GM23248 (cell line): Measurements from ENCODE around the gene PLS3.

Source experiments
- EZH2 ChIP-seq: fragments of 200-600 bp; sonication (generic); IDR thresholded peaks from 2 replicates; pipeline ENCODE4 v1.6.1; 2018; ENCODE audit warnings: antibody characterized with exemption, mild to moderate bottlenecking; ENCODE audit not compliant: insufficient read depth, poor library complexity, severe bottlenecking
- EZH2phosphoT487 ChIP-seq: fragments of 200-600 bp; sonication (generic); IDR thresholded peaks from 2 replicates; pipeline ENCODE4 v1.6.1; 2018; ENCODE audit warnings: antibody characterized with exemption, moderate library complexity, mild to moderate bottlenecking, low read depth; ENCODE audit not compliant: insufficient read depth

GRCh38 chrX:115689931-115690330, 129.0 kb downstream of the PLS3 start:
- no peak for TF ChIP-seq EZH2
- TF ChIP-seq EZH2phosphoT487 = no peak
